Trophoblast cell (in vitro differentiated cells and primary cell): ENCODE results near the gene CCDC188. TPM values are rescaled to one million over a fixed set of nuclear protein-coding genes. Genes with fewer than 3 reads are reported as not detected.
A peak's percentile ranks its signal among the peaks of the same experiment; 100 is the strongest.

Experiments used
- DNase-seq, 2 donors: peaks; one replicate each; pipeline ENCODE4 v3.0.0-alpha.2; 2016
- H2AFZ ChIP-seq: 2 replicates; pipeline ENCODE4 v1.6.1; 2013; ENCODE audit warnings: low read length, moderate library complexity, mild to moderate bottlenecking; ENCODE audit not compliant: insufficient read depth, poor library complexity
- H2AK5ac ChIP-seq: 2 replicates; pipeline ENCODE4 v1.6.1; 2013; ENCODE audit warnings: mild to moderate bottlenecking, low read length
- H2BK120ac ChIP-seq: 2 replicates; pipeline ENCODE4 v1.6.1; 2013; ENCODE audit warnings: low read length, mild to moderate bottlenecking, moderate library complexity; ENCODE audit not compliant: insufficient read depth, poor library complexity
- H2BK12ac ChIP-seq: 2 replicates; pipeline ENCODE4 v1.6.1; 2013; ENCODE audit warnings: mild to moderate bottlenecking, low read length, moderate library complexity
- H2BK5ac ChIP-seq: 2 replicates; pipeline ENCODE4 v1.6.1; 2013; ENCODE audit warnings: low read length, low read depth, moderate library complexity, mild to moderate bottlenecking; ENCODE audit not compliant: poor library complexity
- H3K14ac ChIP-seq: 2 replicates; pipeline ENCODE4 v1.6.1; 2013; ENCODE audit warnings: mild to moderate bottlenecking, low read length
- H3K18ac ChIP-seq: 2 replicates; pipeline ENCODE4 v1.6.1; 2013; ENCODE audit warnings: mild to moderate bottlenecking, low read length
- H3K23ac ChIP-seq: 2 replicates; pipeline ENCODE4 v1.6.1; 2013; ENCODE audit warnings: low read length
- H3K27ac ChIP-seq: 2 replicates; pipeline ENCODE4 v1.5.1; 2013; ENCODE audit warnings: low read depth, mild to moderate bottlenecking, inconsistent platforms, low read length, moderate library complexity
- H3K27me3 ChIP-seq: 2 replicates; pipeline ENCODE4 v1.6.1; 2013; ENCODE audit warnings: inconsistent platforms, mild to moderate bottlenecking, low read length, moderate library complexity; ENCODE audit not compliant: insufficient read depth
- H3K36me3 ChIP-seq, 2 experiments: 1 replicate in 1 of 2; 2 replicates in 1 of 2; pipeline ENCODE4 v1.6.1; 2013; ENCODE audit warnings: low read length in 2 of 2, mild to moderate bottlenecking in 2 of 2, moderate library complexity in 1 of 2; ENCODE audit not compliant: insufficient read depth in 2 of 2, control insufficient read depth in 1 of 2
- H3K4ac ChIP-seq: 2 replicates; pipeline ENCODE4 v1.6.1; 2013; ENCODE audit warnings: low read depth, mild to moderate bottlenecking, low read length, moderate library complexity
- H3K4me1 ChIP-seq, 2 experiments: 1 replicate in 1 of 2; 2 replicates in 1 of 2; pipeline ENCODE4 v1.6.1; 2013; ENCODE audit warnings: low read length in 2 of 2, mild to moderate bottlenecking in 2 of 2, moderate library complexity in 1 of 2; ENCODE audit not compliant: insufficient read depth in 2 of 2, control insufficient read depth in 1 of 2
- H3K4me2 ChIP-seq: 2 replicates; pipeline ENCODE4 v1.6.1; 2013; ENCODE audit warnings: inconsistent platforms, mild to moderate bottlenecking, low read length, moderate library complexity
- H3K4me3 ChIP-seq: 2 replicates; pipeline ENCODE4 v1.5.1; 2013; ENCODE audit warnings: mild to moderate bottlenecking, low read depth, low read length, inconsistent platforms
- H3K79me1 ChIP-seq: one replicate; pipeline ENCODE4 v1.6.1; 2013; ENCODE audit warnings: low read length
- H3K79me2 ChIP-seq: 2 replicates; pipeline ENCODE4 v1.6.1; 2013; ENCODE audit warnings: low read length, mild to moderate bottlenecking; ENCODE audit not compliant: control insufficient read depth, insufficient read depth, poor library complexity
- H3K9ac ChIP-seq: 2 replicates; pipeline ENCODE4 v1.6.1; 2013; ENCODE audit warnings: mild to moderate bottlenecking, low read length
- H3K9me3 ChIP-seq: 2 replicates; pipeline ENCODE4 v1.6.1; 2013; ENCODE audit warnings: low read depth, mild to moderate bottlenecking, control low read depth, inconsistent platforms, low read length; ENCODE audit not compliant: insufficient read depth
- H4K12ac ChIP-seq: 2 replicates; pipeline ENCODE4 v1.6.1; 2013; ENCODE audit warnings: low read depth, mild to moderate bottlenecking, low read length, moderate library complexity
- H4K8ac ChIP-seq: 2 replicates; pipeline ENCODE4 v1.6.1; 2013; ENCODE audit warnings: low read depth, mild to moderate bottlenecking, low read length, moderate library complexity
- H4K91ac ChIP-seq: one replicate; pipeline ENCODE4 v1.6.1; 2013; ENCODE audit warnings: low read depth, mild to moderate bottlenecking, low read length, moderate library complexity
- WGBS: extraction: QIAGEN DNeasy Blood & Tissue Kit; methylation state at CpG from one replicate; pipeline ENCODE4 v1.1.7; 2013; ENCODE audit warnings: missing lambda C conversion rate; ENCODE audit not compliant: insufficient read length, insufficient coverage; ENCODE audit errors: extremely low coverage; 5-methylcytosine and 5-hydroxymethylcytosine counted together
- polyA plus RNA-seq: library from polyadenylated mRNA; stranded (reverse); fragments of 200-250 nt; gene quantifications from 2 replicates; pipeline ENCODE4 v1.2.3, GENCODE V29; 2013

Gene CCDC188
- polyA plus RNA-seq, result not detected in 2 replicates

- no CpG with 5 or more reads among the region's 14 CpGs for WGBS
- H4K8ac ChIP-seq, result no peak within 1 kb of the TSS
- H3K9ac ChIP-seq, result no peak within 1 kb of the TSS
- no peak within 1 kb of the TSS for H3K4me3 ChIP-seq
- no peak for DNase-seq
- no peak within 1 kb of the TSS for H3K4me2 ChIP-seq
- H4K91ac ChIP-seq, result no peak within 1 kb of the TSS
- H3K23ac ChIP-seq, result no peak within 1 kb of the TSS
- no peaks in the 10 kb centered on the region for H3K9me3 ChIP-seq
- no peak within 1 kb of the TSS for H2BK5ac ChIP-seq
- no peak within 1 kb of the TSS for H3K18ac ChIP-seq
- no peak within 1 kb of the TSS for H4K12ac ChIP-seq
- no peaks in the 10 kb centered on the region for H3K4me1 ChIP-seq
- H3K27ac ChIP-seq, result no peak within 1 kb of the TSS
- H3K79me1 ChIP-seq, result no peaks in the 10 kb centered on the region
- H3K4ac ChIP-seq, result no peak within 1 kb of the TSS
- no peak within 1 kb of the TSS for H3K14ac ChIP-seq
- H2AK5ac ChIP-seq, result no peak within 1 kb of the TSS
- no peak within 1 kb of the TSS for H2BK12ac ChIP-seq
- no peaks in the 10 kb centered on the region for H3K27me3 ChIP-seq
- H2AFZ ChIP-seq, result no peak within 1 kb of the TSS
- H3K79me2 ChIP-seq, result no peaks in the 10 kb centered on the region
- peaks cover 0 to 1% of the 10 kb centered on the region in 2 experiments for H3K36me3 ChIP-seq
- no peak within 1 kb of the TSS for H2BK120ac ChIP-seq
These were observed at the start of gene CCDC188 for GRCh38 chr22:20150381-20151275. CCDC188 (minus strand) TSS chr22:20151055; CDS start chr22:20150986, 69 bp downstream.

- peaks cover 13 to 19% of the 10 kb centered on the region in 2 experiments for H3K4me1 ChIP-seq
- H4K8ac ChIP-seq, result no peak overlapping the region
- no peaks in the 10 kb centered on the region for H3K27me3 ChIP-seq
- DNase-seq, result peak; percentile 61 to 73
- H2BK12ac ChIP-seq, result no peak overlapping the region
- no peak overlapping the region for H3K4me2 ChIP-seq
- H4K12ac ChIP-seq, result no peak overlapping the region
- no peak overlapping the region for H3K27ac ChIP-seq
- H2BK5ac ChIP-seq, result no peak overlapping the region
- H4K91ac ChIP-seq, result no peak overlapping the region
- H3K23ac ChIP-seq, result no peak overlapping the region
- peaks cover 1% of the 10 kb centered on the region for H3K9me3 ChIP-seq
- H3K18ac ChIP-seq, result no peak overlapping the region
- H3K4me3 ChIP-seq, result no peak overlapping the region
- H2AK5ac ChIP-seq, result no peak overlapping the region
- no peak overlapping the region for H3K4ac ChIP-seq
- H2BK120ac ChIP-seq, result no peak overlapping the region
- peaks cover 6% of the 10 kb centered on the region for H3K79me1 ChIP-seq
- WGBS, result no CpG with 5 or more reads among the region's 5 CpGs
- H2AFZ ChIP-seq, result no peak overlapping the region
- H3K36me3 ChIP-seq, result no peaks in the 10 kb centered on the region
- no peak overlapping the region for H3K14ac ChIP-seq
- H3K79me2 ChIP-seq, result no peaks in the 10 kb centered on the region
- no peak overlapping the region for H3K9ac ChIP-seq
These were observed 49.1 kb upstream of the CCDC188 start for GRCh38 chr22:20199906-20200305.

GRCh38 chr22:20199413-20199842 is 48.6 kb upstream of the CCDC188 start:
- WGBS, result no CpG with 5 or more reads among the region's 1 CpG
- Histone ChIP-seq H3K79me1 (peaks cover 6% of the 10 kb centered on the region), H3K9me3 (peaks cover 1% of the 10 kb centered on the region)

GRCh38 chr22:20198557-20199319 is 47.9 kb upstream of the CCDC188 start:
- no peak overlapping the region for H2BK5ac ChIP-seq
- H4K12ac ChIP-seq, result no peak overlapping the region

More at GRCh38 chr22:20199413-20199842, 48.6 kb upstream of the CCDC188 start:
- H3K79me2 ChIP-seq, result no peaks in the 10 kb centered on the region
- H4K8ac ChIP-seq, result no peak overlapping the region
- no peak overlapping the region for H3K14ac ChIP-seq
- H2BK5ac ChIP-seq, result no peak overlapping the region
- no peak overlapping the region for H2AFZ ChIP-seq
- H3K23ac ChIP-seq, result no peak overlapping the region
- no peak overlapping the region for H3K18ac ChIP-seq
- no peaks in the 10 kb centered on the region for H3K27me3 ChIP-seq
- no peak overlapping the region for H2BK120ac ChIP-seq
- H4K91ac ChIP-seq, result no peak overlapping the region
- no peak overlapping the region for H3K4ac ChIP-seq
- H2BK12ac ChIP-seq, result no peak overlapping the region
- H3K27ac ChIP-seq, result no peak overlapping the region
- H3K4me3 ChIP-seq, result no peak overlapping the region
- no peaks in the 10 kb centered on the region for H3K36me3 ChIP-seq
- H3K4me2 ChIP-seq, result no peak overlapping the region
- H3K4me1 ChIP-seq, result peaks cover 11 to 15% of the 10 kb centered on the region in 2 experiments
- DNase-seq, result no peak
- H2AK5ac ChIP-seq, result no peak overlapping the region
- no peak overlapping the region for H3K9ac ChIP-seq
- H4K12ac ChIP-seq, result no peak overlapping the region

More at GRCh38 chr22:20198557-20199319, 47.9 kb upstream of the CCDC188 start:
- H2AK5ac ChIP-seq, result no peak overlapping the region
- no peak overlapping the region for H2AFZ ChIP-seq
- no peak for DNase-seq
- no peaks in the 10 kb centered on the region for H3K36me3 ChIP-seq
- peaks cover 1% of the 10 kb centered on the region for H3K9me3 ChIP-seq
- H4K91ac ChIP-seq, result no peak overlapping the region
- no peak overlapping the region for H3K18ac ChIP-seq
- peaks cover 5 to 8% of the 10 kb centered on the region in 2 experiments for H3K4me1 ChIP-seq
- H3K27me3 ChIP-seq, result no peaks in the 10 kb centered on the region
- no CpG with 5 or more reads among the region's 10 CpGs for WGBS
- H3K4ac ChIP-seq, result no peak overlapping the region
- no peak overlapping the region for H4K8ac ChIP-seq
- no peak overlapping the region for H3K14ac ChIP-seq
- peaks cover 3% of the 10 kb centered on the region for H3K79me1 ChIP-seq
- H3K4me3 ChIP-seq, result no peak overlapping the region
- H2BK120ac ChIP-seq, result no peak overlapping the region
- no peaks in the 10 kb centered on the region for H3K79me2 ChIP-seq
- H3K9ac ChIP-seq, result no peak overlapping the region
- H3K4me2 ChIP-seq, result no peak overlapping the region
- no peak overlapping the region for H2BK12ac ChIP-seq
- H3K27ac ChIP-seq, result no peak overlapping the region
- H3K23ac ChIP-seq, result no peak overlapping the region
